ENCODE data around the gene CRYGN.

CRYGN gene

GRCh38 chr7:151391358-151391730 is 48.6 kb downstream of the CRYGN start:
- DNase-seq (ENCODE audit: low spot score), result no peak

GRCh38 chr7:151390598-151391357 is 49.2 kb downstream of the CRYGN start:
- DNase-seq (ENCODE audit: low spot score), result no peak

GRCh38 chr7:151389768-151390597 is 50.0 kb downstream of the CRYGN start:
- DNase-seq (ENCODE audit: low spot score), result no peak

- DNase-seq (ENCODE audit: low spot score), result no peak
Observed at GRCh38 chr7:151389096-151389767, 50.7 kb downstream of the CRYGN start.

GRCh38 chr7:151388430-151388829 is 51.5 kb downstream of the CRYGN start:
- no peak for DNase-seq (ENCODE audit: low spot score)

- DNase-seq (ENCODE audit: low spot score), result no peak
Observed at GRCh38 chr7:151388007-151388297, 52.0 kb downstream of the CRYGN start.

GRCh38 chr7:151387161-151388006 is 52.6 kb downstream of the CRYGN start:
- no peak for DNase-seq (ENCODE audit: low spot score)

- DNase-seq (ENCODE audit: low spot score), result no peak
Observed at GRCh38 chr7:151386301-151387160, 53.4 kb downstream of the CRYGN start.

GRCh38 chr7:151385626-151386300 is 54.2 kb downstream of the CRYGN start:
- no peak for DNase-seq (ENCODE audit: low spot score)

- no peak for DNase-seq (ENCODE audit: low spot score)
Observed at GRCh38 chr7:151384776-151385625, 54.9 kb downstream of the CRYGN start.

GRCh38 chr7:151384352-151384697 is 55.6 kb downstream of the CRYGN start:
- DNase-seq (ENCODE audit: low spot score), result no peak

- DNase-seq (ENCODE audit: low spot score), result no peak
Observed at GRCh38 chr7:151383638-151384351, 56.1 kb downstream of the CRYGN start.

- DNase-seq (ENCODE audit: low spot score), result no peak
Observed at GRCh38 chr7:151382079-151382885, 57.7 kb downstream of the CRYGN start.

- DNase-seq (ENCODE audit: low spot score), result no peak
Observed at GRCh38 chr7:151381348-151382078, 58.4 kb downstream of the CRYGN start.

GRCh38 chr7:151381098-151381347 is 58.9 kb downstream of the CRYGN start:
- no peak for DNase-seq (ENCODE audit: low spot score)

GRCh38 chr7:151380199-151381097 is 59.5 kb downstream of the CRYGN start:
- no peak for DNase-seq (ENCODE audit: low spot score)
